ENCODE data around the gene SNX25. TPM values are rescaled to one million over a fixed set of nuclear protein-coding genes. Genes with fewer than 3 reads are reported as not detected.

SNX25 gene
- polyA plus RNA-seq, 1 donor (not counting 4 experiments of a cell fraction or from before 2014, with no cell fraction given), result 5.0 TPM

DNA sequence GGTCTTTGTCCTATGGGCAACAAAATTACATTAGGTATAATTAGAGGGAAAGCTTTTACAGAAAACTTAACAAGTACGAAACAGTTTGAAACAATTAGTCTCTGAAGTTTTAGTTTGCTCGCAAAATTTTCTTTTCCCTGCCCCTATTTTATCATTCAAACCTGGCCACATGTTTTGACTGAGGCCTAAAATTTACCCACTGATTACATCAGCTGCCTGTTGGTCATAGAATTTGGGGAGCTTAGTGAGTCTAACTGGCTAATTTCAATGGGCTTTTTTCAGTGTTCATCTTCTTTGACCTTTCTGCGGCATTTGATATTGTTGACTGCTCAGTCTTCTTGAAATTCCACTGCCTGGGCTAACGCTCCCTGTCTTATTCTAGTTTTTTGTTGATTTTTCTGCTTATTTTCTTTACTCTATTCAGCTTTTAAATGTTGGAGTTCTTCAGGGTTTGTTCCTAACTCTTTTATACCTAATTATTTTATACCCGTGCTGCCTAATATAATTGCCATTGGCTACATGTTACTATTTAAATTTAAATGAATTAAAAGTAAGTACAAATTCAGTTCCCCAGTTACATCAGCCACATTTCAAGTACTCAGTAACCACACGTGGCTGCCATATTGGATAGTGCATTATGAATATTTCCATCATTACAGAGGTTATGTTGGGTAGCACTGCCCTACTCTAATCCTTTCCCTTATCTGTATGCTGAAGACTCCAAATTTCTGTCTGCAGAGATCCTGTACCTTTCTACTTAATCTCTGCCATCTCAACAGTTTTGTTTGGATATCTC is 87.5 kb downstream of the SNX25 start:
- no peak overlapping the region for H3K27ac ChIP-seq (ENCODE audit: control insufficient read depth, insufficient read depth, low read length)
- H4K20me1 ChIP-seq (ENCODE audit: control insufficient read depth, extremely low read depth, insufficient read depth, low read length), result no peaks in the 10 kb centered on the region
- DNase-seq (ENCODE audit: low read depth, low spot score) (no peak), FAIRE-seq (no peak)
- H3K9me1 ChIP-seq (ENCODE audit: control insufficient read depth, extremely low read depth, insufficient read depth, low read length), result no peaks in the 10 kb centered on the region
- no peak overlapping the region for H2AFZ ChIP-seq (ENCODE audit: control insufficient read depth, low read length)
- H3K4me1 ChIP-seq (ENCODE audit: control insufficient read depth, extremely low read depth, insufficient read depth, low read length), result no peaks in the 10 kb centered on the region
- no peaks in the 10 kb centered on the region for H3K79me2 ChIP-seq (ENCODE audit: control insufficient read depth, insufficient read depth, low read length)
- no peak overlapping the region for H3K4me2 ChIP-seq (ENCODE audit: control insufficient read depth, extremely low read depth, insufficient read depth, low read depth, low read length)
- H3K9me3 ChIP-seq (ENCODE audit: control insufficient read depth, low read depth, low read length), result no peaks in the 10 kb centered on the region
- no peaks in the 10 kb centered on the region for H3K27me3 ChIP-seq (ENCODE audit: control insufficient read depth, extremely low read depth, insufficient read depth, low read length)
- no peak overlapping the region for H3K4me3 ChIP-seq (ENCODE audit: control insufficient read depth in 2 of 3, extremely low read depth in 1 of 3, insufficient read depth in 2 of 3, low read depth in 1 of 3, low read length in 3 of 3)
- dilution Hi-C loops (cut with MboI; ENCODE audit: extremely low pct_ligation_motif_present, low sequenced_read_pairs), result no loop called here
- TF ChIP-seq, protein P1, sequence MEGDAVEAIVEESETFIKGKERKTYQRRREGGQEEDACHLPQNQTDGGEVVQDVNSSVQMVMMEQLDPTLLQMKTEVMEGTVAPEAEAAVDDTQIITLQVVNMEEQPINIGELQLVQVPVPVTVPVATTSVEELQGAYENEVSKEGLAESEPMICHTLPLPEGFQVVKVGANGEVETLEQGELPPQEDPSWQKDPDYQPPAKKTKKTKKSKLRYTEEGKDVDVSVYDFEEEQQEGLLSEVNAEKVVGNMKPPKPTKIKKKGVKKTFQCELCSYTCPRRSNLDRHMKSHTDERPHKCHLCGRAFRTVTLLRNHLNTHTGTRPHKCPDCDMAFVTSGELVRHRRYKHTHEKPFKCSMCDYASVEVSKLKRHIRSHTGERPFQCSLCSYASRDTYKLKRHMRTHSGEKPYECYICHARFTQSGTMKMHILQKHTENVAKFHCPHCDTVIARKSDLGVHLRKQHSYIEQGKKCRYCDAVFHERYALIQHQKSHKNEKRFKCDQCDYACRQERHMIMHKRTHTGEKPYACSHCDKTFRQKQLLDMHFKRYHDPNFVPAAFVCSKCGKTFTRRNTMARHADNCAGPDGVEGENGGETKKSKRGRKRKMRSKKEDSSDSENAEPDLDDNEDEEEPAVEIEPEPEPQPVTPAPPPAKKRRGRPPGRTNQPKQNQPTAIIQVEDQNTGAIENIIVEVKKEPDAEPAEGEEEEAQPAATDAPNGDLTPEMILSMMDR (optimal IDR thresholded peaks at IDR 0.05 in 1 of 3, IDR thresholded peaks at IDR 0.05 in 1 of 3, conservative IDR thresholded peaks at IDR 0.05 in 1 of 3; ENCODE audit: extremely low read depth in 1 of 3, insufficient read depth in 2 of 3, low read length in 3 of 3), result no peak
- no peak for TF ChIP-seq EZH2 (IDR thresholded peaks at IDR 0.05; ENCODE audit: low read length)
- H3K9ac ChIP-seq (ENCODE audit: control insufficient read depth, extremely low read depth, insufficient read depth, low read length), result no peak overlapping the region
- peaks cover 0 to 4% of the 10 kb centered on the region in 2 experiments for H3K36me3 ChIP-seq (ENCODE audit: control insufficient read depth in 2 of 2, extremely low read depth in 1 of 2, insufficient read depth in 2 of 2, low read length in 2 of 2)

DNA sequence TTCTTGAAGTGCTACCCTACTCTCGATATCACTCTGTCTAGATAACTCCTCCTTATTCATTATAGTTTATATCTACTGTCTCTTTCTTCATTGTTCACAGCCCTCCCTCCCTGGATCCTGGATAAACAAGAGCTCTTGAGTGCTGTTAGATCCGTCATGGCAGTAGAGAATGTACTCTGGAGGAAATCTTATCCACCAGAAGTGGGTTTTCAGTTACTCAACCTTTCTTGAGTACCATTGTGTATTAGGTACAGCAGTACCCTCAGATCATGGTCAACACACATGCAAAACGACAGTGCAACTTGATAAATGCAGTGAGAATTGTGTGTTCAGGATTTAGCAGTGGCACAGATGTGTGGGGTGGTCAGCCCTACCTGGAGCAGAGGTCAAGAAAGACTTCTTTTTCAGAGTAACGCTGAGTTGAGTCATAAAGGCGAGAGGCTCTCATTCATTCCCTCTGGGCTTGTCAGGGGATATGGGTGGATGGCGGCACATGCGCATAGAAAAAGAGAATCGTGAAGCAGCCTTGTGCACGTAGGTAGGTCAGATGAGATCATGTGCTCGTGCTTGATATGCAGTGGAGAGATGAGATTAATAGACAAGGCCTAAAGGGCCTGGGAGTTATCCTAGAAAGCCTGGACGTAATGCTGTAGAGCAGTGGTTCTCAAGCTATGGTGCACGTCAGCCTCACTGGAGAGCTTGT is 89.5 kb downstream of the SNX25 start:
- dilution Hi-C loops (cut with MboI; ENCODE audit: extremely low pct_ligation_motif_present, low sequenced_read_pairs), result no loop called here
- H3K27ac ChIP-seq (ENCODE audit: control insufficient read depth, insufficient read depth, low read length), result no peak overlapping the region
- no peak overlapping the region for H3K9ac ChIP-seq (ENCODE audit: control insufficient read depth, extremely low read depth, insufficient read depth, low read length)
- H3K36me3 ChIP-seq (ENCODE audit: control insufficient read depth in 2 of 2, extremely low read depth in 1 of 2, insufficient read depth in 2 of 2, low read length in 2 of 2), result peaks cover 0 to 3% of the 10 kb centered on the region in 2 experiments
- no peaks in the 10 kb centered on the region for H3K9me3 ChIP-seq (ENCODE audit: control insufficient read depth, low read depth, low read length)
- DNase-seq (ENCODE audit: low read depth, low spot score) (no peak), FAIRE-seq (no peak)
- H2AFZ ChIP-seq (ENCODE audit: control insufficient read depth, low read length), result no peak overlapping the region
- H3K4me2 ChIP-seq (ENCODE audit: control insufficient read depth, extremely low read depth, insufficient read depth, low read depth, low read length), result no peak overlapping the region
- H3K4me1 ChIP-seq (ENCODE audit: control insufficient read depth, extremely low read depth, insufficient read depth, low read length), result no peaks in the 10 kb centered on the region
- H3K9me1 ChIP-seq (ENCODE audit: control insufficient read depth, extremely low read depth, insufficient read depth, low read length), result no peaks in the 10 kb centered on the region
- no peak for TF ChIP-seq EZH2 (IDR thresholded peaks at IDR 0.05; ENCODE audit: low read length)
- TF ChIP-seq, protein P1 (optimal IDR thresholded peaks at IDR 0.05 in 1 of 3, IDR thresholded peaks at IDR 0.05 in 1 of 3, conservative IDR thresholded peaks at IDR 0.05 in 1 of 3; ENCODE audit: extremely low read depth in 1 of 3, insufficient read depth in 2 of 3, low read length in 3 of 3), result no peak
- no peak overlapping the region for H3K4me3 ChIP-seq (ENCODE audit: control insufficient read depth in 2 of 3, extremely low read depth in 1 of 3, insufficient read depth in 2 of 3, low read depth in 1 of 3, low read length in 3 of 3)
- H3K79me2 ChIP-seq (ENCODE audit: control insufficient read depth, insufficient read depth, low read length), result no peaks in the 10 kb centered on the region
- no peaks in the 10 kb centered on the region for H4K20me1 ChIP-seq (ENCODE audit: control insufficient read depth, extremely low read depth, insufficient read depth, low read length)
- no peaks in the 10 kb centered on the region for H3K27me3 ChIP-seq (ENCODE audit: control insufficient read depth, extremely low read depth, insufficient read depth, low read length)
